Measurements from ENCODE around the gene KCNG3.

KCNG3 gene

GRCh38 chr2:42425697-42426096 lies 68.1 kb downstream of the KCNG3 start:
- H3K4me3 ChIP-seq (ENCODE audit: low read depth in 1 of 2, low read length in 1 of 2): no peak overlapping the region
- TF ChIP-seq, protein P1, sequence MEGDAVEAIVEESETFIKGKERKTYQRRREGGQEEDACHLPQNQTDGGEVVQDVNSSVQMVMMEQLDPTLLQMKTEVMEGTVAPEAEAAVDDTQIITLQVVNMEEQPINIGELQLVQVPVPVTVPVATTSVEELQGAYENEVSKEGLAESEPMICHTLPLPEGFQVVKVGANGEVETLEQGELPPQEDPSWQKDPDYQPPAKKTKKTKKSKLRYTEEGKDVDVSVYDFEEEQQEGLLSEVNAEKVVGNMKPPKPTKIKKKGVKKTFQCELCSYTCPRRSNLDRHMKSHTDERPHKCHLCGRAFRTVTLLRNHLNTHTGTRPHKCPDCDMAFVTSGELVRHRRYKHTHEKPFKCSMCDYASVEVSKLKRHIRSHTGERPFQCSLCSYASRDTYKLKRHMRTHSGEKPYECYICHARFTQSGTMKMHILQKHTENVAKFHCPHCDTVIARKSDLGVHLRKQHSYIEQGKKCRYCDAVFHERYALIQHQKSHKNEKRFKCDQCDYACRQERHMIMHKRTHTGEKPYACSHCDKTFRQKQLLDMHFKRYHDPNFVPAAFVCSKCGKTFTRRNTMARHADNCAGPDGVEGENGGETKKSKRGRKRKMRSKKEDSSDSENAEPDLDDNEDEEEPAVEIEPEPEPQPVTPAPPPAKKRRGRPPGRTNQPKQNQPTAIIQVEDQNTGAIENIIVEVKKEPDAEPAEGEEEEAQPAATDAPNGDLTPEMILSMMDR (IDR thresholded peaks at IDR 0.05): no peak
- H3K36me3 ChIP-seq: no peaks in the 10 kb centered on the region
- H3K4me1 ChIP-seq (ENCODE audit: control insufficient read depth in 1 of 2, insufficient read depth in 1 of 2, low read depth in 1 of 2, low read length in 1 of 2): no peaks in the 10 kb centered on the region
- no peak overlapping the region for H3K27ac ChIP-seq
- peaks cover 7% of the 10 kb centered on the region for H3K27me3 ChIP-seq
- H3K9me3 ChIP-seq: no peaks in the 10 kb centered on the region

GRCh38 chr2:42424033-42424432 lies 69.7 kb downstream of the KCNG3 start:
- H3K36me3 ChIP-seq: no peaks in the 10 kb centered on the region
- H3K27ac ChIP-seq: no peak overlapping the region
- H3K4me3 ChIP-seq (ENCODE audit: low read depth in 1 of 2, low read length in 1 of 2): no peak overlapping the region
- no peaks in the 10 kb centered on the region for H3K4me1 ChIP-seq (ENCODE audit: control insufficient read depth in 1 of 2, insufficient read depth in 1 of 2, low read depth in 1 of 2, low read length in 1 of 2)
- H3K9me3 ChIP-seq: no peaks in the 10 kb centered on the region
- H3K27me3 ChIP-seq: peaks cover 7% of the 10 kb centered on the region
- TF ChIP-seq, protein P1 (IDR thresholded peaks at IDR 0.05): no peak

DNA sequence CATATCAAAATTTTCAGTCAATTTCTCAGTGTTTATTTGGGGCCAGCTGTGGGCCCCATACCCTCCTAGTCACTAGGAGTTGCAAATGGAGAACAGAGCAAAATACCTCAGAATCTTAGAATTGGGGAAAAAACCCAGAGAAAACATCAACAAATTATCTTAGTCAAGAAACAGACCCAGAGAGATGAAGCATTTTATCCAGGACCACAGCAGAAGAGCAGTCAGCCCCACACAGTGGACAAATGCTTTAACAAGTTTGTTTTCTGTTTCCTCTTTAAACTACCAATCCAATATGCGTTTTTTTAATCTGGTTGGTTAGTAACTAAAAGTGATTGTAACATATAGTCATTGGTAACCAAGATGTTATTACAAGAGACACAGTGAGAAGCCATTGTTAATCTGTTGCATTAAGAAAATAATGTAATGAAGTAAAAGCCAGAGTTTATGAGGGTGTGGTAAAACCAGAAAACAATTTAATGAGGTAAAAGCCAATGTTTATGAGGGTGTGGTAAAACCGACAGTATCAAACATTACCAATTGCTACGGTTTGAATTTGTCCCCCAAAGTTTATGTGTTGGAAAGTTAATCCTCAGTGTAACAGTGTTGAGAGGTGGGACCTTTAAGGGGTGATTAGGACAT lies 72.1 kb downstream of the KCNG3 start:
- Histone ChIP-seq H3K27me3 (peaks cover 6% of the 10 kb centered on the region), H3K4me1 (ENCODE audit: control insufficient read depth in 1 of 2, insufficient read depth in 1 of 2, low read depth in 1 of 2, low read length in 1 of 2) (no peaks in the 10 kb centered on the region), H3K36me3 (no peaks in the 10 kb centered on the region), H3K4me3 (ENCODE audit: low read depth in 1 of 2, low read length in 1 of 2) (no peak overlapping the region), H3K27ac (no peak overlapping the region), H3K9me3 (no peaks in the 10 kb centered on the region)
- TF ChIP-seq, protein P1 (IDR thresholded peaks at IDR 0.05): no peak

- TF ChIP-seq, protein P1 (IDR thresholded peaks at IDR 0.05): no peak
- H3K27ac ChIP-seq: no peak overlapping the region
Measured at GRCh38 chr2:42421157-42421485, 72.7 kb downstream of the KCNG3 start.

GRCh38 chr2:42414648-42415047 lies 79.1 kb downstream of the KCNG3 start:
- Histone ChIP-seq H3K4me1 (ENCODE audit: control insufficient read depth in 1 of 2, insufficient read depth in 1 of 2, low read depth in 1 of 2, low read length in 1 of 2) (no peaks in the 10 kb centered on the region), H3K27me3 (peaks cover 7% of the 10 kb centered on the region), H3K27ac (no peak overlapping the region), H3K9me3 (no peaks in the 10 kb centered on the region), H3K36me3 (no peaks in the 10 kb centered on the region), H3K4me3 (ENCODE audit: low read depth in 1 of 2, low read length in 1 of 2) (no peak overlapping the region)
- TF ChIP-seq, protein P1 (IDR thresholded peaks at IDR 0.05): no peak

More at GRCh38 chr2:42421157-42421485, 72.7 kb downstream of the KCNG3 start:
- Histone ChIP-seq H3K36me3 (no peaks in the 10 kb centered on the region), H3K4me1 (ENCODE audit: control insufficient read depth in 1 of 2, insufficient read depth in 1 of 2, low read depth in 1 of 2, low read length in 1 of 2) (no peaks in the 10 kb centered on the region), H3K27me3 (no peaks in the 10 kb centered on the region), H3K4me3 (ENCODE audit: low read depth in 1 of 2, low read length in 1 of 2) (no peak overlapping the region), H3K9me3 (no peaks in the 10 kb centered on the region)

Measured in neutrophil (primary cell).